ENCODE results near the gene N4BP2.

DNA sequence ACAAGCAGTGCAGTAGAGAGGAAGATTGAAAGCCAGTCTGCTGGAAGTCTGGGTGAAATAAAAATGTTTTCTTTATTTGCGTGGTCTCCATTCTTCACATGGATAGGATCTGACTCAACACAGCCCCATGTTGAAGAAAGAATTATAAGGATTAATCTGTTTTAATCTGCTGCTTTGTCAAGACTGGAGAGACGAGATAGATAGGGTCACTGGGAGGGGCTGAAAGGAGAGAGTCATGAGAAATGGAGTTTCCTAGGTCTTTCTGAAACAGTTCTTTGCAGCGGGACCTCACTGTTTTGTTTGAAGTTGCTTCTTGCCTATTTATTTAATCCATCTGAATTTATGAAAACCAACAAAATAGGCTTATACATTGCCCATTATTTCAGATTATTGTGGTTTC is 107.8 kb downstream of the N4BP2 start:
- TF ChIP-seq, protein P1, sequence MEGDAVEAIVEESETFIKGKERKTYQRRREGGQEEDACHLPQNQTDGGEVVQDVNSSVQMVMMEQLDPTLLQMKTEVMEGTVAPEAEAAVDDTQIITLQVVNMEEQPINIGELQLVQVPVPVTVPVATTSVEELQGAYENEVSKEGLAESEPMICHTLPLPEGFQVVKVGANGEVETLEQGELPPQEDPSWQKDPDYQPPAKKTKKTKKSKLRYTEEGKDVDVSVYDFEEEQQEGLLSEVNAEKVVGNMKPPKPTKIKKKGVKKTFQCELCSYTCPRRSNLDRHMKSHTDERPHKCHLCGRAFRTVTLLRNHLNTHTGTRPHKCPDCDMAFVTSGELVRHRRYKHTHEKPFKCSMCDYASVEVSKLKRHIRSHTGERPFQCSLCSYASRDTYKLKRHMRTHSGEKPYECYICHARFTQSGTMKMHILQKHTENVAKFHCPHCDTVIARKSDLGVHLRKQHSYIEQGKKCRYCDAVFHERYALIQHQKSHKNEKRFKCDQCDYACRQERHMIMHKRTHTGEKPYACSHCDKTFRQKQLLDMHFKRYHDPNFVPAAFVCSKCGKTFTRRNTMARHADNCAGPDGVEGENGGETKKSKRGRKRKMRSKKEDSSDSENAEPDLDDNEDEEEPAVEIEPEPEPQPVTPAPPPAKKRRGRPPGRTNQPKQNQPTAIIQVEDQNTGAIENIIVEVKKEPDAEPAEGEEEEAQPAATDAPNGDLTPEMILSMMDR (conservative IDR thresholded peaks at IDR 0.05): no peak
- TF ChIP-seq EZH2 (IDR thresholded peaks at IDR 0.05; ENCODE audit: low read depth): no peak
